ENCODE results near the gene HTR1A. TPM values are rescaled to one million over a fixed set of nuclear protein-coding genes. Genes with fewer than 3 reads are reported as not detected.

The HTR1A gene
- total RNA-seq, 1 experiment from 2014 or later = not detected

DNA sequence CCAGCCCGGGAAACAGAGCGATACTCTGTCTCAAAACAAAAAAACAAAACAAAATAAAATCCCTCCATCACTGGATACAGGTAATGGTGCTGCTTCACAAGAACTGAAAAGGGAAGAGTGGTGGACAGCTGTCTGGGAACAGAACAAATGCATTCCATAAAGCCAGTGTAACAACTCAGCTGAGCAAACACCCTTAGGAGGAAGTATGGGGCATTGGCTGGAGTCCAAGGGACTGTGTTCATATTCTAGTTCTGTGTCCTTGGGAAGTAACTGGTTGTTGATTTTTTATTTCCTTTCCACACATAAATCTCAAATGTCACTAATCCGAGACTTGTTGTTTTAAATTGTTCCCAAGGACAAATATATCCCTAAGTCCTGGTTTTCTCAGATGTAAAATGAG is 38.3 kb downstream of the HTR1A start:
- Mint-ChIP-seq H3K4me1 (ENCODE audit: low read depth, unreplicated experiment) (no peaks in the 10 kb centered on the region), H3K4me3 (ENCODE audit: low read depth, unreplicated experiment) (no peak overlapping the region), H3K27me3 (ENCODE audit: unreplicated experiment) (no peaks in the 10 kb centered on the region), H3K36me3 (ENCODE audit: insufficient read depth, unreplicated experiment) (no peaks in the 10 kb centered on the region), H3K27ac (ENCODE audit: unreplicated experiment) (no peak overlapping the region), H3K9me3 (ENCODE audit: low read depth, unreplicated experiment) (peaks cover 4% of the 10 kb centered on the region)
- intact Hi-C loops (cut with micrococcal nuclease; ENCODE audit: unreplicated experiment) = no loop called here
- no TSS peak for BruUV-seq (replicated peaks)
- CTCF ChIA-PET = no interaction called here
- peak; percentile 20 for DNase-seq
- TF ChIP-seq, protein P1, sequence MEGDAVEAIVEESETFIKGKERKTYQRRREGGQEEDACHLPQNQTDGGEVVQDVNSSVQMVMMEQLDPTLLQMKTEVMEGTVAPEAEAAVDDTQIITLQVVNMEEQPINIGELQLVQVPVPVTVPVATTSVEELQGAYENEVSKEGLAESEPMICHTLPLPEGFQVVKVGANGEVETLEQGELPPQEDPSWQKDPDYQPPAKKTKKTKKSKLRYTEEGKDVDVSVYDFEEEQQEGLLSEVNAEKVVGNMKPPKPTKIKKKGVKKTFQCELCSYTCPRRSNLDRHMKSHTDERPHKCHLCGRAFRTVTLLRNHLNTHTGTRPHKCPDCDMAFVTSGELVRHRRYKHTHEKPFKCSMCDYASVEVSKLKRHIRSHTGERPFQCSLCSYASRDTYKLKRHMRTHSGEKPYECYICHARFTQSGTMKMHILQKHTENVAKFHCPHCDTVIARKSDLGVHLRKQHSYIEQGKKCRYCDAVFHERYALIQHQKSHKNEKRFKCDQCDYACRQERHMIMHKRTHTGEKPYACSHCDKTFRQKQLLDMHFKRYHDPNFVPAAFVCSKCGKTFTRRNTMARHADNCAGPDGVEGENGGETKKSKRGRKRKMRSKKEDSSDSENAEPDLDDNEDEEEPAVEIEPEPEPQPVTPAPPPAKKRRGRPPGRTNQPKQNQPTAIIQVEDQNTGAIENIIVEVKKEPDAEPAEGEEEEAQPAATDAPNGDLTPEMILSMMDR (IDR thresholded peaks at IDR 0.05; ENCODE audit: unreplicated experiment) = no peak

DNA sequence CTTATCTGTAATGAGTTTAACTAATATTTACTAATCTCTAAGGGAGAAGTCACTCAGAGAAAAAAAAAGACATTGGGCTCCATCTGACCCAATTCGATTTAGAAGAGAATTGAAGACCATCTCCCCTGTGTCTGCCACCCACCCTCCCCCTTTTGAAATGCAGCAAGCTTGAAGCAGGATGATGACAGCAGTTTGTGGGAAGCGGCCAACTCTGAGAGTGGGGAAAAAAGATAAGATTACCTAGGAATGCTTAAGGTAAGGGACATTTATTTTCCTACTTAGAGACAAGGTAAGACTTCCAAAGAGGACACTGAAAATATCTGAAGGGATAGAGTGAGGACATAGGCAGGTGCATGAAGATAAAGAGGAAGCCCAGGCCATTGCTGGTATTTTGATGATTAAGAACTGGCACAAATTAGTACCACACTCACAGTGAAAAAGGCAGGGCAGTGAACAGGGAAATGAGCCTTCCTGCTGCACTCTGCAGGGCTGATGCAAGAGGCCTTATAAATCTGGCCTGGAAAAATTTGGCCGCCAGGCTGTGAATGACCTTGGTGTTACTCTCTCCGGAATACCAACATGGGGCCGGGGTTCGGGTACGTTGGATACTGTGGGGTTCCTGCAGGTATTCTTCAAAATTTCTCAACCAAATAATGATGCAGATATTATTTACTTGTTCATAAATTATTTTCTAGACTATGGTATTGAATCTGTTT is 42.3 kb downstream of the HTR1A start:
- no peak overlapping the region for H3K27ac Mint-ChIP-seq (ENCODE audit: unreplicated experiment)
- no TSS peak for BruUV-seq (replicated peaks)
- no peaks in the 10 kb centered on the region for H3K36me3 Mint-ChIP-seq (ENCODE audit: insufficient read depth, unreplicated experiment)
- H3K4me3 Mint-ChIP-seq (ENCODE audit: low read depth, unreplicated experiment) = no peak overlapping the region
- intact Hi-C loops (cut with micrococcal nuclease; ENCODE audit: unreplicated experiment) = no loop called here
- CTCF ChIA-PET = no interaction called here
- peaks cover 4% of the 10 kb centered on the region for H3K9me3 Mint-ChIP-seq (ENCODE audit: low read depth, unreplicated experiment)
- TF ChIP-seq, protein P1 (IDR thresholded peaks at IDR 0.05; ENCODE audit: unreplicated experiment) = no peak
- H3K27me3 Mint-ChIP-seq (ENCODE audit: unreplicated experiment) = no peaks in the 10 kb centered on the region
- no peak for DNase-seq
- no peaks in the 10 kb centered on the region for H3K4me1 Mint-ChIP-seq (ENCODE audit: low read depth, unreplicated experiment)

GRCh38 chr5:63916786-63917185 is 45.5 kb downstream of the HTR1A start:
- H3K27ac Mint-ChIP-seq (ENCODE audit: unreplicated experiment) = no peak overlapping the region
- no peaks in the 10 kb centered on the region for H3K27me3 Mint-ChIP-seq (ENCODE audit: unreplicated experiment)
- peaks cover 4% of the 10 kb centered on the region for H3K9me3 Mint-ChIP-seq (ENCODE audit: low read depth, unreplicated experiment)
- no peaks in the 10 kb centered on the region for H3K4me1 Mint-ChIP-seq (ENCODE audit: low read depth, unreplicated experiment)
- BruUV-seq (replicated peaks) = no TSS peak
- TF ChIP-seq, protein P1 (IDR thresholded peaks at IDR 0.05; ENCODE audit: unreplicated experiment) = no peak
- no peak overlapping the region for H3K4me3 Mint-ChIP-seq (ENCODE audit: low read depth, unreplicated experiment)
- no peaks in the 10 kb centered on the region for H3K36me3 Mint-ChIP-seq (ENCODE audit: insufficient read depth, unreplicated experiment)
- no peak for DNase-seq
- intact Hi-C loops (cut with micrococcal nuclease; ENCODE audit: unreplicated experiment) = no loop called here
- CTCF ChIA-PET = no interaction called here

GRCh38 chr5:63911871-63912270 is 50.4 kb downstream of the HTR1A start:
- no peak for DNase-seq
- TF ChIP-seq, protein P1 (IDR thresholded peaks at IDR 0.05; ENCODE audit: unreplicated experiment) = no peak
- Mint-ChIP-seq H3K27ac (ENCODE audit: unreplicated experiment) (no peak overlapping the region), H3K9me3 (ENCODE audit: low read depth, unreplicated experiment) (no peaks in the 10 kb centered on the region), H3K4me3 (ENCODE audit: low read depth, unreplicated experiment) (no peak overlapping the region), H3K27me3 (ENCODE audit: unreplicated experiment) (no peaks in the 10 kb centered on the region), H3K36me3 (ENCODE audit: insufficient read depth, unreplicated experiment) (no peaks in the 10 kb centered on the region), H3K4me1 (ENCODE audit: low read depth, unreplicated experiment) (no peaks in the 10 kb centered on the region)
- BruUV-seq (replicated peaks) = no TSS peak
- intact Hi-C loops (cut with micrococcal nuclease; ENCODE audit: unreplicated experiment) = no loop called here
- CTCF ChIA-PET = no interaction called here

Other genes starting within 250 kb of the HTR1A start
- gene RNF180, start 203.4 kb upstream of the HTR1A start, total RNA-seq (2022) = 2.1 and 2.4 TPM in 2 replicates

All from Calu3 (cell line).